Neural crest cell (in vitro differentiated cells): ENCODE data around the gene BRD3. TPM values are rescaled to one million over a fixed set of nuclear protein-coding genes. Genes with fewer than 3 reads are reported as not detected.

Experiments
- DNase-seq: peaks from one replicate; pipeline ENCODE4 v3.0.0; 2021; ENCODE audit warnings: low read depth, mixed read lengths, low spot score
- H3K27ac Mint-ChIP-seq: one replicate; pipeline ENCODE4 v1.8.0; 2021; ENCODE audit warnings: mild to moderate bottlenecking, mixed read lengths; ENCODE audit not compliant: unreplicated experiment
- H3K27me3 Mint-ChIP-seq: 2 replicates; pipeline ENCODE4 v1.8.0; 2021; ENCODE audit warnings: low read depth, mild to moderate bottlenecking, mixed read lengths
- H3K36me3 Mint-ChIP-seq: 2 replicates; pipeline ENCODE4 v1.8.0; 2021; ENCODE audit warnings: low read depth, mild to moderate bottlenecking, mixed read lengths
- H3K4me1 Mint-ChIP-seq: 2 replicates; pipeline ENCODE4 v1.8.0; 2021; ENCODE audit warnings: mixed read lengths
- H3K4me3 Mint-ChIP-seq: one replicate; pipeline ENCODE4 v1.8.0; 2021; ENCODE audit warnings: mild to moderate bottlenecking, mixed read lengths
- H3K9me3 Mint-ChIP-seq: 2 replicates; pipeline ENCODE4 v1.8.0; 2021; ENCODE audit warnings: mixed read lengths
- total RNA-seq: library from RNA; stranded (reverse); gene quantifications from 2 replicates; pipeline ENCODE4 v1.2.1, GENCODE V29; 2021
- TF ChIP-seq, protein P1 (sequence below): fragments of 200-600 bp; sonication (generic); conservative IDR thresholded peaks from 2 replicates; pipeline ENCODE4 v1.5.0; 2021; ENCODE audit warnings: antibody characterized with exemption, mild to moderate bottlenecking

The BRD3 gene
- total RNA-seq, 1 donor from 2014 or later = 73.2 TPM

DNA sequence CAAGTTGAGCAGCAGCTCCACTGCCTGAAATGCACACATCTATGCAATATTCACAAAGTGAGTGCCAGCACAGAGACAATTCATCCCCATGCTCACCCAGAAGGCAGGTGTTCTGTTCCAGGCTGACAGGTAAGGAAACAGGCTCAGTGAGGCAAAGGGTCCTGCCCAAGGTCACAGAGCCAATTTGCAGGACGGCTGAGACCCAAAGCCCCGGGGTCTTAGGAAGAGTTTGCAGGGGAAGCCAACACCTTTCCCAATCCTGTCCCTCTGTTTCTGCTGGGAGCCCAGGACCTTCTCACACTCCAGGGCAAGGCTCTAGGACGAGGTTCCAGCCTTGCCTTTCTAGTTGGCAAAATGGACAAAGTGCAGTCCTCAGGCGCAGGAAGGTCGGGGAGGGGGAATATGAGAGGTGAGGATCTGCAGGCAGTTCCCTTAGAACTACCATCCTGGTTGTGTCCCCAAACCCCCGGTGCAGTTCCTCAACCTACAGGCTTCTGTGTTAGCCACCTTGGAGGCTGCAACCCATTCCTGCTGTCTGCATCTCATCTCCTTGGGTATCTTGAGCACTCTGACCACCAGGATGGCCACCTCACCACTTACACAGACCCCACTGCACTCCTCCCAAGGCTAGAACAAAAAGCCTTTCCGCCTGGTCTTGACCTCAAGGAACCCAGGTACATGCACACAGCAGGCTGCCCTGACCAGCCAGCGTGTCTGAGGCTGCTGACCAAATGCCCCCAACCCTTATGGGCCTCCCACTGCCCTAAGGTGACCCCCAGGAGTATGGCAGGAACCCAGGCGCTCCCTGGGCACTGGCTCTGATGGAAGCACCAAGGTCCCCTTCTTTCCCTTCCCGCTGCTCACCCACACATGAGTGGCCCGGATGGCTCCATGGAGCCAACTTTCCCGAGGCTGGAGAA is 1.9 kb upstream of the BRD3 start:
- H3K4me1 Mint-ChIP-seq = peaks cover 21% of the 10 kb centered on the region
- H3K27me3 Mint-ChIP-seq = peaks cover 46% of the 10 kb centered on the region
- TF ChIP-seq, protein P1, sequence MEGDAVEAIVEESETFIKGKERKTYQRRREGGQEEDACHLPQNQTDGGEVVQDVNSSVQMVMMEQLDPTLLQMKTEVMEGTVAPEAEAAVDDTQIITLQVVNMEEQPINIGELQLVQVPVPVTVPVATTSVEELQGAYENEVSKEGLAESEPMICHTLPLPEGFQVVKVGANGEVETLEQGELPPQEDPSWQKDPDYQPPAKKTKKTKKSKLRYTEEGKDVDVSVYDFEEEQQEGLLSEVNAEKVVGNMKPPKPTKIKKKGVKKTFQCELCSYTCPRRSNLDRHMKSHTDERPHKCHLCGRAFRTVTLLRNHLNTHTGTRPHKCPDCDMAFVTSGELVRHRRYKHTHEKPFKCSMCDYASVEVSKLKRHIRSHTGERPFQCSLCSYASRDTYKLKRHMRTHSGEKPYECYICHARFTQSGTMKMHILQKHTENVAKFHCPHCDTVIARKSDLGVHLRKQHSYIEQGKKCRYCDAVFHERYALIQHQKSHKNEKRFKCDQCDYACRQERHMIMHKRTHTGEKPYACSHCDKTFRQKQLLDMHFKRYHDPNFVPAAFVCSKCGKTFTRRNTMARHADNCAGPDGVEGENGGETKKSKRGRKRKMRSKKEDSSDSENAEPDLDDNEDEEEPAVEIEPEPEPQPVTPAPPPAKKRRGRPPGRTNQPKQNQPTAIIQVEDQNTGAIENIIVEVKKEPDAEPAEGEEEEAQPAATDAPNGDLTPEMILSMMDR = no peak
- peak overlapping the region; percentile 83 for H3K4me3 Mint-ChIP-seq
- no peak overlapping the region for H3K27ac Mint-ChIP-seq
- DNase-seq = no peak
- peaks cover 6% of the 10 kb centered on the region for H3K36me3 Mint-ChIP-seq
- peaks cover 2% of the 10 kb centered on the region for H3K9me3 Mint-ChIP-seq

DNA sequence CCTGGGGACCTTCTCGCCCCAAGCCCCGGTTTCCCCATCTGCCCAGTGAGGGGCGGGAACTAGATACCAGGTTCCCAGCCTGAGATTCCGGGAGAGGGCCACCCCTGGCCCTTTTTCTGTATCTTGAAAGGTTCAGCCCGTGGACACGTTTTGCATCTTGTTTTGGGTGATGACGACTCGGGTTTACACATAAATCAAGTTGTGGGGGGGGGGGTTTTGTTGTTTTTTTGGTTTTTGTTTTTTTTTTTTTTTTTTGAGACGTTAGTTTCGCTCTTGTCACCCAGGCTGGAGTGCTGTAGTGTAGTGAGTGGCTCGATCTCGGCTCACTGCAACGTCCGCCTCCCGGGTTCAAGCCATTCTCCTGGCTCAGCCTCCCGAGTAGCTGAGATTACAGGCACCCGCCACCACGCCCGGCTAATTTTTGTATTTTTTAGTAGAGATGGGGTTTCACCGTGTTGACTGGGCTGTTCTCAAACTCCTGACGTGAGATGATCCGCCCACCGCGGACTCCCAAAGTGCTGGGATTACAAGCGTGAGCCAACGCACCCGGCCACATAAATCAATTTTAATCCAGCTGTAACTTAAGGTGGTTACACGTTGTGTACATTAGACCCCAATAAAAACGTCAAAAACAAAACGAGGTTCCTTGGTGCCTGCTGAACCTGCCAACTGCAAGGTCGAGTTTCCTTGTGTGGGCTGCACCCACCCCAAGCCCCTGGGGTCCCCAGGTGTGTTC is 1.1 kb upstream of the BRD3 start:
- Mint-ChIP-seq H3K27ac (peak overlapping the region; percentile 71), H3K36me3 (peaks cover 4% of the 10 kb centered on the region)

DNA sequence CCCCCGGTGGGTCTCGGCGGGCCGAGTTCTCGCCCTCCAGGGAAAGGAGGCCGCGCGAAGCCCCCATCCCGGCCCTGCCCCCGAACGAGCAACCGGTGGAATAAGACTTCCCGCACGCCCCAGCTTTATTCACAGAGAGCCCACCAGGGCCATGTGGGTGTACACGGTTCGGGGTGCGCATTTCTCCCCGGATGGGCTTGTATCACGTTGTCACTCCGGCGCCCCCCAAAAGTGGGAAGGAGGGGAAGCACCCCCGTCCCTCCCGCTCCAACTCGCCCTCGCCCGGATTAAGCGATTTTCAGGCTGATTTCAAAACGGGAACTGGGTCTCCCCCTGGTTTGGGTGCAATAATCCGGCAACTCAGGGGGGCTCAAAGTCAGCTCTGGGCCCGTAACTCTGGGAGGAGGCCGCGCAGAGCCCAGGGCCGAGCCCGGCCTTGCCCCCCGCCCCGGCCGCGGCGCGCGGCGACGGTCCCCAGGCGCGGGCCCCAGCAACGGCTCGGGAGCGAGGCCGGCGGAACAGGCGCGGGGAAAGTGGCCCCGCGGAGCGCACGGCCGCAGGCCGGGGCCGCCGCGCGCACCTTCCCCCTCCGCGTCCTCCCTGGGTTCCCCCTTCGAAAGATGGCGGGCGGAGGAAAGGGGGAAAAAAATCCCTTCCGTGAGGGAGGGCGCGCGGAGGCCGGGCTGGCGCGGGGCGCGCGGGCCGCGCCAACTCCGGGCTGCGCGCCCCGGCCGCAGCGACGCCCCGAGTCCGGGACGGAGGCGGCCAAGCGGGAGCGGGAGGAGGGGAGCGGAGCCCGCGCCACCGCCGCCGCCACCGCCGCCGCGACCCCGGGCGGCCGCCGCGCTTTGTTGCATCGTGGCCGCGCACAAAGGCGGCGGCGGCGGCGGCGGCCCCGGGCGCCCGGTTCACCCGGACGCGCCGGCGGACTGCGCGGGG is 644 bp downstream of the BRD3 start:
- no peaks in the 10 kb centered on the region for H3K9me3 Mint-ChIP-seq
- H3K27me3 Mint-ChIP-seq = peaks cover 31% of the 10 kb centered on the region
- H3K4me1 Mint-ChIP-seq = peaks cover 27% of the 10 kb centered on the region
- no peak overlapping the region for H3K27ac Mint-ChIP-seq
- H3K36me3 Mint-ChIP-seq = no peaks in the 10 kb centered on the region
- TF ChIP-seq, protein P1 = no peak
- peak; percentile 34 for DNase-seq
- peak overlapping the region; percentile 96 for H3K4me3 Mint-ChIP-seq

More for the DNA sequence above, 1.1 kb upstream of the BRD3 start:
- Mint-ChIP-seq H3K27me3 (peaks cover 40% of the 10 kb centered on the region), H3K4me3 (peak overlapping the region; percentile 83), H3K9me3 (no peaks in the 10 kb centered on the region), H3K4me1 (peaks cover 21% of the 10 kb centered on the region)
- DNase-seq = no peak
- TF ChIP-seq, protein P1 = no peak

DNA sequence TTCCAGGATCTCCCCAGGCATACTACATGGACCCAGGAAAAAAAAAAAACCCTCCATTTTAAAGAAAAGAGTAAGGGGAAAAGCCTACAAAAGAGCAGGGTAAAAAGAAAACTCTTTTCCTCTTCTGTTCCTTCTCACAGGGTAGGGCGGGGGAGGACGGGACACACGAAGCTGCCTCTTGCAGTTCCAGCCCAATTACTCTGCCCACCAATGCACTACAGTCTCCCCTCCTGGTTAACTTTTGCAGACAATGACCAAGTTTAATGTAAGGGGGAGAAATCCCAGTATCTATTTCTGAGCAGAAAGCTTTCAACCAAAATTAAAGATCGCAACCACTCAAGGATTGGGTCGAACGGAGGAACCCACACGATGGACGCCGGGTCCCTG is 1.3 kb downstream of the BRD3 start:
- H3K36me3 Mint-ChIP-seq = no peaks in the 10 kb centered on the region
- DNase-seq = no peak
- peaks cover 27% of the 10 kb centered on the region for H3K4me1 Mint-ChIP-seq
- H3K27me3 Mint-ChIP-seq = peaks cover 28% of the 10 kb centered on the region
- H3K4me3 Mint-ChIP-seq = peak overlapping the region; percentile 96
- TF ChIP-seq, protein P1 = no peak
- H3K9me3 Mint-ChIP-seq = no peaks in the 10 kb centered on the region
- H3K27ac Mint-ChIP-seq = peak overlapping the region; percentile 75
